Type B pancreatic cell (in vitro differentiated cells): ENCODE data around the gene TMEM181. TPM values are rescaled to one million over a fixed set of nuclear protein-coding genes. Genes with fewer than 3 reads are reported as not detected.
A peak's percentile ranks its signal among the peaks of the same experiment; 100 is the strongest.
"Not testable (repeated sequence)": the region's sequence is repeated elsewhere in the genome, so short reads cannot be mapped to it uniquely, and the experiment has no call there.

Source experiments
- DNase-seq: peaks from one replicate; pipeline ENCODE4 v3.0.0; 2021; ENCODE audit warnings: mixed read lengths; ENCODE audit not compliant: unreplicated experiment; ENCODE audit errors: extremely low spot score
- H3K27ac Mint-ChIP-seq: 2 replicates; pipeline ENCODE4 v1.8.0; 2021; ENCODE audit warnings: mild to moderate bottlenecking, mixed read lengths
- H3K27me3 Mint-ChIP-seq: 2 replicates; pipeline ENCODE4 v1.8.0; 2021; ENCODE audit warnings: mixed read lengths
- H3K36me3 Mint-ChIP-seq: 2 replicates; pipeline ENCODE4 v1.8.0; 2021; ENCODE audit warnings: mixed read lengths
- H3K4me1 Mint-ChIP-seq: one replicate; pipeline ENCODE4 v1.8.0; 2021; ENCODE audit warnings: mixed read lengths; ENCODE audit not compliant: unreplicated experiment
- H3K4me3 Mint-ChIP-seq: 2 replicates; pipeline ENCODE4 v1.8.0; 2021; ENCODE audit warnings: mild to moderate bottlenecking, mixed read lengths
- H3K9me3 Mint-ChIP-seq: 2 replicates; pipeline ENCODE4 v1.8.0; 2021; ENCODE audit warnings: mixed read lengths
- total RNA-seq: library from RNA; stranded (reverse); gene quantifications from 2 replicates; pipeline ENCODE4 v1.2.1, GENCODE V29; 2021; ENCODE audit warnings: low replicate concordance
- TF ChIP-seq, protein P1 (sequence below): fragments of 200-600 bp; sonication (generic); conservative IDR thresholded peaks from 2 replicates; pipeline ENCODE4 v1.5.0; 2021; ENCODE audit warnings: antibody characterized with exemption, mild to moderate bottlenecking

Gene TMEM181
- total RNA-seq, 1 donor from 2014 or later = 26.3 TPM

DNA sequence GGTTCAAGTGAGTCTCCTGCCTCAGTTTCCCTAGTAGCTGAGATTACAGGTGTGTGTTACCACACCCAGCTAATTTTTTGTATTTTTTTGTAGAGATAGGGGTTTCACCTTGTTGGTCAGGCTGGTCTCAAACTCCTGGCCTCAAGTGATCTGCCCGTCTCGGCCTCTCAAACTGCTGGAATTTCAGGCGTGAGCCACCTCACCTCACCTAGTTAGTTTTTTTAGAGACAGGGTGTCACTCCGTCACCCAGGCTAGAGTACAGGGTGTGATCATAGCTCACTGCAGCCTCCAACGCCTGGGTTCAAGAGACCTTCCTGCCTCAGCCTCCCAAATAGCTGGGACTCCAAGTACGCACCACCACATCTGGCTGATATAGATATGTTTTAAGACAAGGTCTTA is 112.8 kb downstream of the TMEM181 start:
- no peaks in the 10 kb centered on the region for H3K9me3 Mint-ChIP-seq
- no peak overlapping the region for H3K4me3 Mint-ChIP-seq
- peaks cover 4% of the 10 kb centered on the region for H3K27me3 Mint-ChIP-seq
- H3K4me1 Mint-ChIP-seq = peaks cover 15% of the 10 kb centered on the region
- TF ChIP-seq, protein P1, sequence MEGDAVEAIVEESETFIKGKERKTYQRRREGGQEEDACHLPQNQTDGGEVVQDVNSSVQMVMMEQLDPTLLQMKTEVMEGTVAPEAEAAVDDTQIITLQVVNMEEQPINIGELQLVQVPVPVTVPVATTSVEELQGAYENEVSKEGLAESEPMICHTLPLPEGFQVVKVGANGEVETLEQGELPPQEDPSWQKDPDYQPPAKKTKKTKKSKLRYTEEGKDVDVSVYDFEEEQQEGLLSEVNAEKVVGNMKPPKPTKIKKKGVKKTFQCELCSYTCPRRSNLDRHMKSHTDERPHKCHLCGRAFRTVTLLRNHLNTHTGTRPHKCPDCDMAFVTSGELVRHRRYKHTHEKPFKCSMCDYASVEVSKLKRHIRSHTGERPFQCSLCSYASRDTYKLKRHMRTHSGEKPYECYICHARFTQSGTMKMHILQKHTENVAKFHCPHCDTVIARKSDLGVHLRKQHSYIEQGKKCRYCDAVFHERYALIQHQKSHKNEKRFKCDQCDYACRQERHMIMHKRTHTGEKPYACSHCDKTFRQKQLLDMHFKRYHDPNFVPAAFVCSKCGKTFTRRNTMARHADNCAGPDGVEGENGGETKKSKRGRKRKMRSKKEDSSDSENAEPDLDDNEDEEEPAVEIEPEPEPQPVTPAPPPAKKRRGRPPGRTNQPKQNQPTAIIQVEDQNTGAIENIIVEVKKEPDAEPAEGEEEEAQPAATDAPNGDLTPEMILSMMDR = no peak
- no peak for DNase-seq
- H3K27ac Mint-ChIP-seq = no peak overlapping the region
- H3K36me3 Mint-ChIP-seq = no peaks in the 10 kb centered on the region

DNA sequence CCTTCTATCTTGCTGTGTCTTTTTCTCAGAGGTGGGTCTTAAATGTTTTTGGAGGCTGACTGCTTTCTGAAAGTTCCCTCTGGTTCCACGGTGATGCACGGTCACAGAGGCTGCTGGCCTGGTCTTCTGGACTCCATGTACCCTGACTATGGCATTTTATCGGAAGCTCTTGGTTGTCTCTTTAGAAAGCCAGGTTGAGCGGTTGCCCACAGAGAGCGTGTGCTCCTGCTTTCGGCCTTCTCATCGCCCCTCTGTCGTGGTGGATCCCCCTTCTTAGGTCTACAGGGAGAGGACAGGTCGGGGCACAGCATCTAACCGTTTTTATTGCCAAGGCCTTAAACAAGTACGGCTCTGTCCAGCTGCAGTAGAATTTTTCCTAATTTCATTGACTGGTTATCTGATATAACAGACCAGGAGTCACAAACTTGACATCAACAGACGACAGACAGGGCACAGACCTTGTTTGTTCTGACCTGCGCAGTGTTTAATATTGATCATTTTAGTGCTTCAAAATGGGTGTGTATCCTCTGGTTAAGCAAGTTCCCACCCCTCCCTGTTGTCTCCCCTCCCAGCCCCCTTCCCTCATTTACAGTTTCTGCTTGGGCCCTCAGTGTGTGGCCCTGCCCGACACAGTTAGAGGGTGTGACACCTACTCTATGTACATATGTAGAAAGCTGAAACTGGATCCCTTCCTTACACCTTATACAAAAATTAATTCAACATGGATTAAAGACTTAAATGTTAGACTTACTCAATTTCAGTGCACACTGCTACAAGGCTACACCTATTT is 114.6 kb downstream of the TMEM181 start:
- TF ChIP-seq, protein P1 = no peak
- H3K9me3 Mint-ChIP-seq = no peaks in the 10 kb centered on the region
- H3K4me1 Mint-ChIP-seq = peaks cover 11% of the 10 kb centered on the region
- H3K4me3 Mint-ChIP-seq = no peak overlapping the region
- peak; percentile 43 for DNase-seq
- no peak overlapping the region for H3K27ac Mint-ChIP-seq
- H3K36me3 Mint-ChIP-seq = no peaks in the 10 kb centered on the region
- H3K27me3 Mint-ChIP-seq = no peaks in the 10 kb centered on the region

DNA sequence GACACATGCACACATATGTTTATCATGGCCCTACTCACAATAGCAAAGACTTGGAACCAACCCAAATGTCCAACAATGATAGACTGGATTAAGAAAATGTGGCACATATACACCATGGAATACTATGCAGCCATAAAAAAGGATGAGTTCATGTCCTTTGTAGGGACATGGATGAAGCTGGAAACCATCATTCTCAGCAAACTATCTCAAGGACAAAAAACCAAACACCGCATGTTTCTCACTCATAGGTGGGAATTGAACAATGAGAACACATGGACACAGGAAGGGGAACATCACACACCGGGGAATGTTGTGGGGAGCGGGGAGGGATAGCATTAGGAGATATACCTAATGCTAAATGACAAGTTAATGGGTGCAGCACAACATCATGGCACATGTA is 117.2 kb downstream of the TMEM181 start:
- not testable (repeated sequence) for H3K27ac Mint-ChIP-seq, H3K4me1 Mint-ChIP-seq, H3K9me3 Mint-ChIP-seq, DNase-seq, H3K4me3 Mint-ChIP-seq, H3K27me3 Mint-ChIP-seq, H3K36me3 Mint-ChIP-seq

DNA sequence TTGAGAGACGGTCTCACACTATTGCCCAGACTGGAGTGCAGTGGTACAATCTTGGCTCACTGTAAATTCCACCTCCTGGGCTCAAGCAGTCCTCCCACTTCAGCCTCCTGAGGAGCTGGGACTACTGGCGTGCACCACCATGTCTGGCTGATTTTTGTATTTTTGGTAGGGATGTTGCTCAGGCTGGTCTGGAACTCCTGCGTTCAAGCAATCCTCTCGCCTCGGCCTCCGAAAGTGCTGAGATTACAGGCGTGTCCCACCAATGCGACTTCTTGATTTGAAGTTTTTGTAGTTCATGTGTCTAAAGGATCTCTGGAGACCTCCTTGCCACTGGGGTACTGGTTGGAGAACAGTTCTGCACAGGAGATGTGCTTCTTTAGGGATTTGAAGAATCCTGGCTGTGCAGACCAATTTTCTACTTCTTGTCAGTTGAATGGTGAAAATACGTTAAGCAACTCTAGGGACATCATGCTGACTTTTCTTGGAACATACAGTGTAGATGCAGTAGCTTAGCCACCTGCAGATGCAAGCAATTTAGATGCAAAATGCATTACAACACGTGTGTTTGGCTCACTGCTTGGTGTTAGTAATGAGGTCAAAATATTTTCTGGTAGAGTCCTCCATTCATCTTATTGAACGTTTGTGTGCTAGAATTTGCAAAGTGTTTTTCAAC is 118.2 kb downstream of the TMEM181 start:
- no peak for DNase-seq
- peaks cover 9% of the 10 kb centered on the region for H3K4me1 Mint-ChIP-seq
- TF ChIP-seq, protein P1 = no peak
- no peaks in the 10 kb centered on the region for H3K36me3 Mint-ChIP-seq
- no peak overlapping the region for H3K4me3 Mint-ChIP-seq
- no peak overlapping the region for H3K27ac Mint-ChIP-seq
- H3K27me3 Mint-ChIP-seq = no peaks in the 10 kb centered on the region
- no peaks in the 10 kb centered on the region for H3K9me3 Mint-ChIP-seq

DNA sequence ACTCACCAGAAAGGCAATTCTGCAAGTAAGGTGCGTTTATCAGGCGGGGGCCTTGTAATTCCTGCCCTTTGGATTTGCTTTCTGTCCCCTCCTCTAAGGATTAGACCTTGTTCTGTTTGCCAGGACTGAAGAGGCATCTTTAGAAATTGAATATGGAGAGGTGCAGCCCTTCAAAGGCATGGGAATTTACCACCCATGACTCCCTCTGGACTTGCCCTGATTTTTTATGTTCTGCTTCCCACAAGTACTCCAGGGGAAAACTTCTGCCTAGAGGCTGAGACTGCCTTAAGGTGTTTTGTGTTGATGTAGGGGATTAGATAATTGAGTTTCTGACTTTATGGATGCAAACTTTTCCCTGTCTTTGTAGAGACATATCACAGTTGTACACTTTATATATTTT is 120.1 kb downstream of the TMEM181 start:
- Mint-ChIP-seq H3K27ac (no peak overlapping the region), H3K36me3 (no peaks in the 10 kb centered on the region), H3K4me3 (no peak overlapping the region), H3K9me3 (no peaks in the 10 kb centered on the region), H3K4me1 (peaks cover 9% of the 10 kb centered on the region), H3K27me3 (no peaks in the 10 kb centered on the region)
- DNase-seq = no peak
- TF ChIP-seq, protein P1 = no peak

DNA sequence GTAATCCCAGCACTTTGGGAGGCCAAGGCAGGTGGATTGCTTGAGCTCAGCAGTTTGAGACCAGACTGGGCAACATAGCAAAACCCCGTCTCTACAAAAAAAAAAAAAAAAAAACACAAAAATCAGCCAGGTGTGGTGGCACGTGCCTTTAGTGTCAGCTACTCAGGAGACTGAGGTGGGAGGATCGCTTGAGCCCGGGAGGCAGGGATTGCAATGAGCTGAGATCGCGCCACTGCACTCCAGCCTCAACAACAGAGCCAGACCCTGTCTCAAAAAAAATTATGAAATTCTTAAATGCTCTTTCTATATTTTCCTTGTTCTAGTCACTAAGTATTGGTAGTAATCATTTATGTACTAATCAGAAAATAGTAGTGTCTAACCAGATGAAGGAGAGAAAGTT is 120.6 kb downstream of the TMEM181 start:
- TF ChIP-seq, protein P1 = no peak
- Mint-ChIP-seq H3K9me3 (no peaks in the 10 kb centered on the region), H3K4me1 (peaks cover 9% of the 10 kb centered on the region), H3K27ac (no peak overlapping the region), H3K4me3 (no peak overlapping the region), H3K27me3 (no peaks in the 10 kb centered on the region), H3K36me3 (no peaks in the 10 kb centered on the region)
- peak; percentile 8 for DNase-seq
